OCI-LY7 (cell line): ENCODE results near the gene PCNT. TPM values are rescaled to one million over a fixed set of nuclear protein-coding genes. Genes with fewer than 3 reads are reported as not detected.

Experiments used
- BruUV-seq: library from RNA; stranded (reverse); fragments of 400-500 nt; replicated peaks from 2 replicates; lab custom pipeline; 2021; lab: Mats Ljungman, UMichigan
- CTCF ChIA-PET: fragments of 300-600 bp; sonication (Branson Sonifier 250); formaldehyde crosslinking; loops from one replicate; lab custom pipeline; 2022; ENCODE audit warnings: antibody characterized with exemption; ENCODE audit not compliant: unreplicated experiment; lab: Charles Lee
- POLR2A ChIA-PET: fragments of 300-600 bp; sonication (Branson Sonifier 250); formaldehyde crosslinking; loops from one replicate; lab custom pipeline; 2022; ENCODE audit warnings: antibody characterized with exemption; lab: Charles Lee
- DNase-seq: peaks from one replicate; pipeline ENCODE4 v3.0.0-alpha.2; 2015; ENCODE audit warnings: low spot score
- H2AFZ ChIP-seq: fragments of 200-600 bp; sonication (generic), shearing (Covaris generic); 2 replicates; pipeline ENCODE4 v1.6.1; 2014; ENCODE audit warnings: mild to moderate bottlenecking, antibody characterized with exemption, low read length, moderate library complexity
- H3K27ac ChIP-seq: fragments of 200-600 bp; sonication (generic); 2 replicates; pipeline ENCODE4 v1.5.1; 2014; ENCODE audit warnings: mixed run types, low read depth, mild to moderate bottlenecking, moderate library complexity, low read length, inconsistent platforms; ENCODE audit not compliant: poor library complexity, severe bottlenecking
- H3K36me3 ChIP-seq: fragments of 200-600 bp; sonication (generic); 2 replicates; pipeline ENCODE4 v1.6.1; 2014; ENCODE audit warnings: mild to moderate bottlenecking, antibody characterized with exemption, low read length, moderate library complexity, mixed read lengths; ENCODE audit not compliant: insufficient read depth
- H3K4me1 ChIP-seq: fragments of 200-600 bp; sonication (generic); 2 replicates; pipeline ENCODE4 v1.5.1; 2014; ENCODE audit warnings: mild to moderate bottlenecking, low read length; ENCODE audit not compliant: insufficient read depth, poor library complexity, severe bottlenecking
- H3K4me2 ChIP-seq: fragments of 200-600 bp; sonication (generic); 2 replicates; pipeline ENCODE4 v1.6.1; 2014; ENCODE audit warnings: mild to moderate bottlenecking, low read length
- H3K4me3 ChIP-seq: fragments of 200-600 bp; sonication (generic); 2 replicates; pipeline ENCODE4 v1.5.1; 2014; ENCODE audit warnings: mild to moderate bottlenecking, low read depth, low read length; ENCODE audit not compliant: poor library complexity, severe bottlenecking
- H3K79me2 ChIP-seq: fragments of 200-600 bp; sonication (generic); 2 replicates; pipeline ENCODE4 v1.6.1; 2016; ENCODE audit warnings: low read depth, mild to moderate bottlenecking, low read length, moderate library complexity, mixed read lengths; ENCODE audit not compliant: insufficient read depth
- H3K9me2 ChIP-seq: fragments of 200-600 bp; sonication (generic); 2 replicates; pipeline ENCODE4 v1.6.1; 2016; ENCODE audit warnings: mild to moderate bottlenecking, low read length, mixed read lengths; ENCODE audit not compliant: insufficient read depth
- H3K9me3 ChIP-seq: fragments of 200-600 bp; sonication (generic); 2 replicates; pipeline ENCODE4 v1.6.1; 2014; ENCODE audit warnings: mild to moderate bottlenecking, mixed run types, low read length, mixed read lengths
- H4K20me1 ChIP-seq: fragments of 200-600 bp; sonication (generic); 2 replicates; pipeline ENCODE4 v1.6.1; 2014; ENCODE audit warnings: mild to moderate bottlenecking, antibody characterized with exemption, low read length, moderate library complexity, mixed read lengths; ENCODE audit not compliant: insufficient read depth
- CTCF ChIP-seq: fragments of 200-600 bp; sonication (generic); conservative IDR thresholded peaks from 2 replicates; pipeline ENCODE4 v1.5.1; 2014; ENCODE audit warnings: mild to moderate bottlenecking, antibody characterized with exemption, low read length, moderate library complexity, mixed read lengths
- EZH2phosphoT487 ChIP-seq: fragments of 200-600 bp; sonication (generic); IDR thresholded peaks from 2 replicates; pipeline ENCODE4 v1.6.1; 2018; ENCODE audit warnings: low read depth, borderline replicate concordance, mild to moderate bottlenecking, mixed run types, antibody characterized with exemption, low read length, moderate library complexity, mixed read lengths
- intact Hi-C: fragments of 100-400 bp; cut with micrococcal nuclease; formaldehyde crosslinking; loops from one replicate; pipeline ENCODE4 v1.10.0; 2022; ENCODE audit not compliant: unreplicated experiment
- total RNA-seq, 2 experiments: library from RNA; depleted of rRNA in 1 of 2; stranded (reverse); fragments of >200 nt in 1 of 2; shearing (Covaris generic) in 1 of 2; gene quantifications; 2 replicates each; pipeline ENCODE4 v1.2.3, GENCODE V29; 2014 to 2022

PCNT gene
- total RNA-seq, 2 experiments from 2014 or later, result 48.4 to 84.1 TPM

DNA sequence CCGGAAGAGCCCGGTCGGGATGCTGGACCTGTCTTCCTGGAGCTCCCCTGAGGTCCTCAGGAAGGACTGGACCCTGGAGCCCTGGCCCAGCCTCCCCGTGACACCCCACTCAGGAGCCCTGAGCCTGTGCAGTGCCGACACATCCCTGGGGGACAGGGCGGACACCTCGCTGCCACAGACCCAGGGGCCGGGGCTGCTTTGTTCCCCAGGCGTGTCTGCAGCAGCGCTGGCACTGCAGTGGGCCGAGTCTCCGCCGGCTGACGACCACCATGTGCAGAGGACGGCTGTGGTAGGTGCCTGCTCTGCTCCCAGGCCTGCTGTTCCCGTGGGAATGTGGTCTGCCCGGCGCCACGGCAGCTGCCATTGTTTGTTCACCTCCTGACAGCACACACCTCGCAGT lies 92.6 kb downstream of the PCNT start:
- no peak overlapping the region for H3K4me2 ChIP-seq
- H3K9me2 ChIP-seq, result no peaks in the 10 kb centered on the region
- no peak overlapping the region for H3K27ac ChIP-seq
- no peak overlapping the region for H2AFZ ChIP-seq
- TF ChIP-seq CTCF (no peak), EZH2phosphoT487 (no peak)
- no peaks in the 10 kb centered on the region for H4K20me1 ChIP-seq
- no TSS peak for BruUV-seq
- POLR2A ChIA-PET, result no interaction called here
- DNase-seq, result no peak
- CTCF ChIA-PET, result no interaction called here
- peaks cover 71% of the 10 kb centered on the region for H3K36me3 ChIP-seq
- no peaks in the 10 kb centered on the region for H3K9me3 ChIP-seq
- H3K79me2 ChIP-seq, result no peaks in the 10 kb centered on the region
- H3K4me3 ChIP-seq, result no peak overlapping the region
- intact Hi-C loops, result no loop called here
- no peaks in the 10 kb centered on the region for H3K4me1 ChIP-seq

- Histone ChIP-seq H3K9me2 (no peaks in the 10 kb centered on the region), H3K4me1 (peaks cover 4% of the 10 kb centered on the region), H3K79me2 (no peaks in the 10 kb centered on the region), H4K20me1 (no peaks in the 10 kb centered on the region), H3K4me3 (no peak overlapping the region), H3K27ac (no peak overlapping the region), H2AFZ (no peak overlapping the region), H3K9me3 (no peaks in the 10 kb centered on the region), H3K4me2 (no peak overlapping the region), H3K36me3 (peaks cover 77% of the 10 kb centered on the region)
- ChIA-PET POLR2A (no interaction called here), CTCF (no interaction called here)
- TF ChIP-seq EZH2phosphoT487 (no peak), CTCF (no peak)
- no peak for DNase-seq
- no TSS peak for BruUV-seq
- intact Hi-C loops, result no loop called here
Measured at GRCh38 chr21:46418265-46418946, 94.5 kb downstream of the PCNT start.
